WTC11 (cell line): ENCODE measurements around the gene TEAD1.

Experiments
- FOXP1 ChIP-seq: sonication (generic); formaldehyde crosslinking; IDR thresholded peaks from 2 replicates; pipeline ENCODE4 v1.8.0; 2022; ENCODE audit warnings: missing genetic modification reagents, mild to moderate bottlenecking, moderate library complexity, borderline replicate concordance
- JUN ChIP-seq: sonication (generic); formaldehyde crosslinking; IDR thresholded peaks from 2 replicates; pipeline ENCODE4 v1.8.0; 2023; ENCODE audit warnings: mild to moderate bottlenecking, missing genetic modification reagents
- SP1 ChIP-seq: sonication (generic); formaldehyde crosslinking; conservative IDR thresholded peaks from 2 replicates; pipeline ENCODE4 v1.8.1; 2022; ENCODE audit warnings: missing genetic modification reagents
- ZNF232 ChIP-seq: sonication (generic); formaldehyde crosslinking; IDR thresholded peaks from 2 replicates; pipeline ENCODE4 v1.8.0; 2022; ENCODE audit warnings: mild to moderate bottlenecking, missing genetic modification reagents
- ZNF281 ChIP-seq: sonication (generic); formaldehyde crosslinking; IDR thresholded peaks from 2 replicates; pipeline ENCODE4 v1.8.0; 2023; ENCODE audit warnings: mild to moderate bottlenecking, missing genetic modification reagents
- ZNF512 ChIP-seq: sonication (generic); formaldehyde crosslinking; IDR thresholded peaks from 2 replicates; pipeline ENCODE4 v1.8.1; 2022; ENCODE audit warnings: missing genetic modification reagents, borderline replicate concordance

DNA sequence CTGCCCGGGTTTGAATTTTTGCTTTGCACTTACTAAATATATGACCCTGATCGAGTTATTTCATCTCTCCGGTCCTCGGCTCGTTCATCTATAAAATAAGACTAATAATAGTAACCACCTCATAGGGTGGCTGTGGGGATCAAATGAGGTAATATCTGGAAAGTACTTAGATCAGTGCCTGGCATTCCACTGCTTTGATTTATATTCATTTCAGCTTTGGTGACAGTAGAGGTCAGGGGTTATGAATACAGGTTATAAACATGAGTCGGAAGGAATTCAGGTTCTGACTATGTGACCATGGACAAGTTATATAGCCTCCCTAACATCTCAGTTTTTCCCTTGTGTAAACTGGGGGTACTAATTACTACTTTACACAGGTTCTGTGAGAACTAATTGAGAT, 2.9 kb upstream of the TEAD1 start:
- TF ChIP-seq ZNF232 (no peak), JUN (no peak), SP1 (CRISPR knock-in tag) (no peak), ZNF281 (CRISPR knock-in tag) (no peak), FOXP1 (CRISPR knock-in tag) (no peak), ZNF512 (CRISPR knock-in tag) (no peak)
